HG02642 (cell line): Measurements from ENCODE around the gene ZNF217.
"Not testable (repeated sequence)": the region's sequence is repeated elsewhere in the genome, so short reads cannot be mapped to it uniquely, and the experiment has no call there.

Experiments
- ATAC-seq: cut with Tn5 transposase; IDR thresholded peaks from one replicate; pipeline ENCODE4 v1.9.1; 2021; ENCODE audit warnings: mild to moderate bottlenecking; ENCODE audit not compliant: unreplicated experiment, poor library complexity

ZNF217 gene

GRCh38 chr20:53585004-53585569, 8.6 kb downstream of the ZNF217 start:
- not testable (repeated sequence) for ATAC-seq

- not testable (repeated sequence) for ATAC-seq
Measured at GRCh38 chr20:53584550-53584913, 9.1 kb downstream of the ZNF217 start.

- ATAC-seq, result not testable (repeated sequence)
Measured at GRCh38 chr20:53583660-53584549, 9.7 kb downstream of the ZNF217 start.

- no peak for ATAC-seq
Measured at GRCh38 chr20:53582574-53583351, 10.9 kb downstream of the ZNF217 start.

- ATAC-seq, result no peak
Measured at GRCh38 chr20:53582251-53582570, 11.4 kb downstream of the ZNF217 start.

GRCh38 chr20:53581444-53582250, 12.0 kb downstream of the ZNF217 start:
- no peak for ATAC-seq

GRCh38 chr20:53580376-53581111, 13.1 kb downstream of the ZNF217 start:
- no peak for ATAC-seq

GRCh38 chr20:53579581-53580375, 13.9 kb downstream of the ZNF217 start:
- no peak for ATAC-seq

- ATAC-seq, result no peak
Measured at GRCh38 chr20:53579266-53579580, 14.4 kb downstream of the ZNF217 start.

GRCh38 chr20:53578492-53579222, 15.0 kb downstream of the ZNF217 start:
- peak; percentile 53 for ATAC-seq

GRCh38 chr20:53576586-53577318, 16.9 kb downstream of the ZNF217 start:
- ATAC-seq, result no peak

GRCh38 chr20:53576195-53576580, 17.5 kb downstream of the ZNF217 start:
- ATAC-seq, result no peak

- ATAC-seq, result no peak
Measured at GRCh38 chr20:53575481-53576194, 18.0 kb downstream of the ZNF217 start.

- no peak for ATAC-seq
Measured at GRCh38 chr20:53574819-53575218, 18.8 kb downstream of the ZNF217 start.

GRCh38 chr20:53574259-53574789, 19.3 kb downstream of the ZNF217 start:
- ATAC-seq, result no peak

- no peak for ATAC-seq
Measured at GRCh38 chr20:53571555-53572286, 21.9 kb downstream of the ZNF217 start.
